H1 (cell line): ENCODE data around the gene PLEKHH2. TPM values are rescaled to one million over a fixed set of nuclear protein-coding genes. Genes with fewer than 3 reads are reported as not detected.

Source experiments
- CTCF ChIA-PET: fragments of 300-600 bp; sonication (Branson Sonifier 250); formaldehyde crosslinking; loops from one replicate; lab custom pipeline; 2021; ENCODE audit not compliant: partially characterized antibody; lab: Charles Lee
- POLR2A ChIA-PET: fragments of 300-600 bp; sonication (Branson Sonifier 250); formaldehyde crosslinking; loops from one replicate; lab custom pipeline; 2021; ENCODE audit warnings: inconsistent platforms; ENCODE audit not compliant: partially characterized antibody; lab: Charles Lee
- DNase-seq, 2 experiments: peaks; one replicate each; pipeline versions ENCODE4 v3.0.0 to v3.0.0-alpha.2; 2010 to 2022; ENCODE audit warnings: low spot score in 2 of 2, low read depth in 1 of 2, mixed read lengths in 1 of 2
- FAIRE-seq: peaks from 2 replicates; lab custom pipeline; 2011; peaks lifted over from hg19 to GRCh38; lab: Jason Lieb, UNC
- H2AFZ ChIP-seq: 2 replicates; pipeline ENCODE4 v1.8.1; 2012; ENCODE audit warnings: low read length, inconsistent platforms
- H2AK5ac ChIP-seq: 2 replicates; pipeline ENCODE4 v1.6.1; 2013; ENCODE audit warnings: low read depth, low read length
- H2BK120ac ChIP-seq: replicated peaks from 2 replicates; pipeline ENCODE3; 2013; ENCODE audit warnings: low read depth, low read length, inconsistent platforms
- H2BK12ac ChIP-seq: 2 replicates; pipeline ENCODE4 v1.6.1; 2013; ENCODE audit warnings: low read depth, low read length
- H2BK15ac ChIP-seq: 2 replicates; pipeline ENCODE4 v1.6.1; 2013; ENCODE audit warnings: low read length
- H2BK20ac ChIP-seq: 2 replicates; pipeline ENCODE4 v1.6.1; 2013; ENCODE audit warnings: low read length
- H2BK5ac ChIP-seq: 2 replicates; pipeline ENCODE4 v1.6.1; 2013; ENCODE audit warnings: low read depth, low read length
- H3K14ac ChIP-seq: 2 replicates; pipeline ENCODE4 v1.6.1; 2013; ENCODE audit warnings: inconsistent platforms; ENCODE audit not compliant: insufficient read length
- H3K18ac ChIP-seq: 2 replicates; pipeline ENCODE4 v1.6.1; 2013; ENCODE audit warnings: low read length; ENCODE audit errors: extremely low read depth
- H3K23ac ChIP-seq: 2 replicates; pipeline ENCODE4 v1.6.1; 2013; ENCODE audit warnings: inconsistent platforms; ENCODE audit not compliant: insufficient read length
- H3K23me2 ChIP-seq: 2 replicates; pipeline ENCODE4 v1.6.1; 2013; ENCODE audit warnings: low read depth, low read length
- H3K27ac ChIP-seq: 2 replicates; pipeline ENCODE4 v1.6.1; 2011; ENCODE audit warnings: low read depth, low read length, inconsistent platforms
- H3K27me3 ChIP-seq, 4 experiments: replicated peaks in 1 of 4; 1 replicate in 1 of 4; 2 replicates in 3 of 4; pipeline versions ENCODE4 v1.6.1 to v1.8.1; 2011 to 2013; ENCODE audit warnings: low read length in 3 of 4, mild to moderate bottlenecking in 3 of 4, inconsistent platforms in 2 of 4, mixed read lengths in 2 of 4, moderate library complexity in 1 of 4; ENCODE audit not compliant: control insufficient read depth in 3 of 4, insufficient read depth in 3 of 4; ENCODE audit errors: extremely low read depth in 1 of 4
- H3K36me3 ChIP-seq, 4 experiments: 2 replicates each; pipeline versions ENCODE4 v1.6.1 to v1.8.1; 2011 to 2013; ENCODE audit warnings: mild to moderate bottlenecking in 4 of 4, low read length in 3 of 4, moderate library complexity in 2 of 4, control low read depth in 1 of 4, inconsistent platforms in 1 of 4; ENCODE audit not compliant: insufficient read depth in 4 of 4, control insufficient read depth in 2 of 4
- H3K4ac ChIP-seq: replicated peaks from 2 replicates; pipeline ENCODE3; 2013; ENCODE audit warnings: low read length, low read depth, mixed read lengths, inconsistent platforms; ENCODE audit not compliant: insufficient read length
- H3K4me1 ChIP-seq, 4 experiments: replicated peaks in 1 of 4; 1 replicate in 1 of 4; 2 replicates in 3 of 4; pipeline versions ENCODE4 v1.6.1 to v1.8.1; 2011 to 2013; ENCODE audit warnings: low read length in 3 of 4, inconsistent platforms in 2 of 4, mixed read lengths in 1 of 4; ENCODE audit not compliant: insufficient read depth in 4 of 4, control insufficient read depth in 3 of 4
- H3K4me2 ChIP-seq, 2 experiments: 2 replicates each; pipeline versions ENCODE4 v1.6.1 to v1.8.1; 2011 to 2013; ENCODE audit warnings: low read depth in 2 of 2, low read length in 2 of 2, control low read depth in 1 of 2, inconsistent platforms in 1 of 2, mild to moderate bottlenecking in 1 of 2; ENCODE audit not compliant: insufficient read depth in 1 of 2
- H3K4me3 ChIP-seq, 4 experiments: fragments of 200-600, 300-600 bp in 1 of 4; sonication (generic), shearing (Covaris generic), sonication (Bioruptor Twin) in 1 of 4; 2 replicates each; pipeline versions ENCODE4 v1.5.1 to v1.8.1; 2011 to 2016; ENCODE audit warnings: low read length in 4 of 4, low read depth in 3 of 4, control low read depth in 2 of 4, inconsistent platforms in 2 of 4, mild to moderate bottlenecking in 2 of 4, mixed read lengths in 1 of 4, moderate library complexity in 1 of 4; ENCODE audit not compliant: insufficient read depth in 2 of 4; ENCODE audit errors: extremely low read depth in 1 of 4
- H3K56ac ChIP-seq: replicated peaks from 2 replicates; pipeline ENCODE3; 2013; ENCODE audit warnings: low read depth, mild to moderate bottlenecking, mixed read lengths, low read length, inconsistent platforms; ENCODE audit not compliant: insufficient read length
- H3K79me1 ChIP-seq: 2 replicates; pipeline ENCODE4 v1.6.1; 2013; ENCODE audit warnings: low read depth, low read length, control low read depth
- H3K79me2 ChIP-seq, 2 experiments: 2 replicates each; pipeline versions ENCODE4 v1.6.1 to v1.8.1; 2012 to 2013; ENCODE audit warnings: low read length in 2 of 2, mild to moderate bottlenecking in 2 of 2, inconsistent platforms in 1 of 2; ENCODE audit not compliant: insufficient read depth in 2 of 2, control insufficient read depth in 1 of 2
- H3K9ac ChIP-seq, 4 experiments: replicated peaks in 1 of 4; 1 replicate in 1 of 4; 2 replicates in 3 of 4; pipeline versions ENCODE4 v1.6.1 to v1.8.1; 2011 to 2013; ENCODE audit warnings: low read depth in 3 of 4, low read length in 3 of 4, control low read depth in 2 of 4, mild to moderate bottlenecking in 2 of 4, moderate library complexity in 2 of 4, inconsistent platforms in 1 of 4; ENCODE audit errors: extremely low read depth in 1 of 4
- H3K9me3 ChIP-seq, 2 experiments: 2 replicates each; pipeline versions ENCODE4 v1.6.1 to v1.8.1; 2012 to 2013; ENCODE audit warnings: mild to moderate bottlenecking in 2 of 2, moderate library complexity in 2 of 2, control low read depth in 1 of 2, inconsistent platforms in 1 of 2, low read depth in 1 of 2, low read length in 1 of 2, mixed read lengths in 1 of 2; ENCODE audit not compliant: insufficient read depth in 2 of 2
- H4K20me1 ChIP-seq, 2 experiments: replicated peaks in 1 of 2; 2 replicates each; pipeline versions ENCODE3 to v1.8.1; 2011 to 2013; ENCODE audit warnings: inconsistent platforms in 2 of 2, low read length in 2 of 2, mild to moderate bottlenecking in 1 of 2; ENCODE audit not compliant: insufficient read depth in 2 of 2, control insufficient read depth in 1 of 2
- H4K5ac ChIP-seq: 2 replicates; pipeline ENCODE4 v1.6.1; 2013; ENCODE audit warnings: low read length, low read depth, mixed read lengths, inconsistent platforms; ENCODE audit not compliant: insufficient read length
- H4K8ac ChIP-seq: 2 replicates; pipeline ENCODE4 v1.8.0; 2013; ENCODE audit warnings: mild to moderate bottlenecking, moderate library complexity, low read length, inconsistent platforms; ENCODE audit not compliant: insufficient read depth; ENCODE audit errors: extremely low read depth
- H4K91ac ChIP-seq: replicated peaks from 2 replicates; pipeline ENCODE3; 2013; ENCODE audit warnings: low read length, mixed read lengths, inconsistent platforms; ENCODE audit not compliant: insufficient read length
- BCL11A ChIP-seq, 2 experiments: IDR thresholded peaks; one replicate each; pipeline ENCODE4 v1.6.1; 2011; ENCODE audit warnings: low read depth in 2 of 2, low read length in 2 of 2, mild to moderate bottlenecking in 2 of 2
- CHD1 ChIP-seq: IDR thresholded peaks from 2 replicates; pipeline ENCODE4 v1.6.1; 2012; ENCODE audit warnings: low read depth, low read length, improper control_type of control experiment
- CTCF ChIP-seq, 3 experiments: IDR thresholded peaks; 1 replicate in 2 of 3; 2 replicates in 1 of 3; pipeline versions ENCODE4 v1.5.1 to v1.6.1; 2011; ENCODE audit warnings: low read length in 3 of 3, mild to moderate bottlenecking in 3 of 3, inconsistent platforms in 2 of 3, low read depth in 1 of 3, moderate library complexity in 1 of 3; ENCODE audit not compliant: insufficient read depth in 1 of 3; ENCODE audit errors: control extremely low read depth in 1 of 3
- MAX ChIP-seq: IDR thresholded peaks from 2 replicates; pipeline ENCODE4 v1.6.1; 2012; ENCODE audit warnings: inconsistent platforms
- RNF2 ChIP-seq: fragments of 200-900, 300-1000 bp; sonication (generic); IDR thresholded peaks from 2 replicates; pipeline ENCODE4 v1.7.1; 2016; ENCODE audit warnings: borderline replicate concordance, low read depth, mild to moderate bottlenecking, antibody characterized with exemption, low read length; ENCODE audit not compliant: poor library complexity, severe bottlenecking; ENCODE audit errors: missing control alignments
- TAF1 ChIP-seq: IDR thresholded peaks from 2 replicates; pipeline ENCODE4 v1.6.1; 2011; ENCODE audit warnings: mild to moderate bottlenecking, low read depth, low read length
- YY1 ChIP-seq: IDR thresholded peaks from 2 replicates; pipeline ENCODE4 v1.6.1; 2011; ENCODE audit warnings: low read depth, mild to moderate bottlenecking, low read length
- WGBS, 2 experiments: shearing (Covaris generic) in 1 of 2; methylation state at CpG; one replicate each; pipeline versions ENCODE4 v1.1.6 to v1.1.7; 2013 to 2015; ENCODE audit warnings: low lambda C conversion rate in 2 of 2, mixed read lengths in 2 of 2, inconsistent platforms in 1 of 2, low coverage in 1 of 2, missing lambda C conversion rate in 1 of 2; ENCODE audit not compliant: insufficient replicate concordance in 2 of 2, insufficient coverage in 1 of 2, insufficient read length in 1 of 2; ENCODE audit errors: extremely low coverage in 1 of 2, missing lambda C conversion rate in 1 of 2; 5-methylcytosine and 5-hydroxymethylcytosine counted together
- polyA plus RNA-seq, 7 experiments: library from polyadenylated mRNA; depleted of rRNA in 3 of 7; stranded (reverse) in 5 of 7; unstranded in 2 of 7; fragments of >200 nt in 5 of 7; fragments of 200-250 nt in 2 of 7; gene quantifications; 1 replicate in 5 of 7; 2 replicates in 1 of 7; 4 replicates in 1 of 7; pipeline versions ENCODE4 v1.2.1 to v1.2.3, GENCODE V29; 2011 to 2013; ENCODE audit warnings: missing spikeins in 2 of 7, mixed read lengths in 2 of 7
- total RNA-seq: library from RNA; stranded (reverse); fragmentation: NEBNext Ultra II Directional; extraction: Animal tissue kit (Norgen Biotek cat#: 25700); gene quantifications from 2 replicates; pipeline ENCODE4 v1.2.1, GENCODE V29; 2021

The PLEKHH2 gene
- total and polyA plus RNA-seq, 2 of the 8 experiments (the other 6 are each of a cell fraction or from before 2014, with no cell fraction given) = 2.2 to 5.0 TPM

- no peak for FAIRE-seq
- Histone ChIP-seq H3K23ac (no peak overlapping the region), H3K4me1 (peaks cover 0 to 3% (median 0%) of the 10 kb centered on the region in 4 experiments; a peak in 1 of 7 replicates), H2AK5ac (no peak overlapping the region), H2BK120ac (no peak overlapping the region), H3K4me2 (no peak overlapping the region), H3K4ac (no peak overlapping the region), H4K8ac (no peak overlapping the region), H2BK20ac (no peak overlapping the region), H3K56ac (no peak overlapping the region), H4K20me1 (no peaks in the 10 kb centered on the region), H2AFZ (no peak overlapping the region), H3K18ac (no peak overlapping the region), H3K27me3 (no peaks in the 10 kb centered on the region), H3K36me3 (no peaks in the 10 kb centered on the region; a peak in 1 of 8 replicates), H3K79me1 (no peaks in the 10 kb centered on the region), H2BK15ac (no peak overlapping the region), H3K14ac (no peak overlapping the region), H3K27ac (no peak overlapping the region), H3K79me2 (no peaks in the 10 kb centered on the region), H2BK12ac (no peak overlapping the region), H2BK5ac (no peak overlapping the region), H3K4me3 (no peak overlapping the region), H3K9me3 (no peaks in the 10 kb centered on the region), H4K5ac (no peak overlapping the region), H4K91ac (no peak overlapping the region), H3K23me2 (no peaks in the 10 kb centered on the region), H3K9ac (no peak overlapping the region)
- ChIA-PET POLR2A (no interaction called here), CTCF (interaction anchor here (1.6 kb wide), 1 partner anchor 10 kb away, joined by 3 read pairs; no protein-coding TSS in a partner anchor)
- TF ChIP-seq RNF2 (no peak), CTCF (IDR thresholded peaks at IDR 0.05; ENCODE audit: control extremely low read depth in 1 of 3, insufficient read depth in 1 of 3, low read depth in 1 of 3, low read length in 3 of 3) (no peak), MAX (no peak), BCL11A (IDR thresholded peaks at IDR 0.05; ENCODE audit: low read depth in 2 of 2, low read length in 2 of 2) (no peak), CHD1 (no peak), YY1 (no peak), TAF1 (no peak)
- 86% methylated on average over 1 of the region's 1 CpG; no CpG with 5 or more reads in 1 of the 2 experiments for WGBS, 2 experiments
- no peak for DNase-seq
Measured at GRCh38 chr2:43776324-43776723, 139.3 kb downstream of the PLEKHH2 start.
